HG03175 (cell line): ENCODE results near the gene MED13L.

Experiments
- ATAC-seq: cut with Tn5 transposase; IDR thresholded peaks from one replicate; pipeline ENCODE4 v1.9.1; 2021; ENCODE audit warnings: mild to moderate bottlenecking, moderate library complexity; ENCODE audit not compliant: unreplicated experiment

The MED13L gene

DNA sequence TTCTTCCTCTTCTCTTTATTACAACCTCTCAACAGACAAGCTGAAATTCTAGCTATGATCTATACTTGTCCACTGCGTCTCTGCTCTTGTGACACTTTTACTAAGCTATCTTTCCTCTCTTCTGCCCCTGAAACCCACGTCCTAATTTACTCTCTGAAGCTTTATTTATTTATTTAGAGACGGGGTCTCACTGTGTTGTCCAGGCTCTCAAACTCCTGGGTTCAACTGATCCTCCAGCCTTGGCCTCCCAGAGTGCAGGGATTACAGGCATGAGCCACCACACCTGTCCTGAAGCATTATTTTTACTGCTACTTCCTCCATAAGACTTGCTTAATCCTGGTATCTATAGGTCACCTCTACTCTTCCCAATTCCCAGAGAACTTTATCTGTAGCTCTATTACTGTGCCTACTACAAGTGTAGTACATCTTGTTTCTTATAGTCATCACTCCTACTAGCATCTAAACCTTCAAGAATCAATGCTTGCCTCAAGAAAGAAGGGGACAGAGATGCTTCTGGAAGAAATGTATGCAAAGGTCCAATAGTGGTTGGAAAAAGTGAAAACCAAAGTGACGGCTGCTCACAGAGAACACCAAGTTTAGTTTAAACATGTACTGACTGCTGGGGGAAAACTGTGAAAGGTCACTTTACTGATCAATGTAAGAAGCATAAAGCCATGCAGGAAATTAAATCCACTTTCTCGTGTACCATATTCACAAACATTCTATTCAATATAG, 61.3 kb downstream of the MED13L start:
- no peak for ATAC-seq

- ATAC-seq: no peak
These were observed 62.5 kb downstream of the MED13L start for GRCh38 chr12:116215023-116215422.

DNA sequence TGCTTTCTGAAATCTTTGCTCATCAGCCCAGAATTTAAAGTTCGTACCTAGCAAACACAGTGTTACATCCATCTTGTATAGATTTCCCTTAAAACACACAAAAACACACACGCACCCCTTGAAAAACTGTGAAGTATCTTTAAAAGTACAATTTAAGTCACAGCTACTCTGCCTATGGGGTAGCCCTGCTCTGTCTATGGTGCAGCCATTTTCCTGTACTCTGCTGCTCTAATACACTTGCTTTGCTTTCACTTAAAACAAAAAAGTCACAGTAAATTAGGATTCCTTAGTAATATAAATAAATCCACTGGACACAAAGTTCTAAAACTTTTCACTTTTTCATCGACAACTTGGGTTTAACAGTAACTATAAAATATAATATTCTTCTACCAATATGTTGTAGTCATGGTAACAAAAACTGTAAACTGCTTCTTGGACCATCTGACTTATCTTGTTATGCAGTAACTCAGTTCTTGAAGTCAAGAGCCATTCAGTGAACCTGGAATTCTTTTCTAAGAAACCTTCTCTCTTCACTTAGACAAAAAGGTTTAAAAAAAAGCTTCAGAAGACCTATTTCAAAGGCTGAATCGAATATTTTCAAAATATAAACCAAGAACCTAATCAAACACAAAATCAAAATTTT, 63.5 kb downstream of the MED13L start:
- no peak for ATAC-seq

GRCh38 chr12:116213014-116213413, 64.5 kb downstream of the MED13L start:
- no peak for ATAC-seq

GRCh38 chr12:116210762-116211161, 66.7 kb downstream of the MED13L start:
- no peak for ATAC-seq

GRCh38 chr12:116210131-116210530, 67.4 kb downstream of the MED13L start:
- no peak for ATAC-seq

DNA sequence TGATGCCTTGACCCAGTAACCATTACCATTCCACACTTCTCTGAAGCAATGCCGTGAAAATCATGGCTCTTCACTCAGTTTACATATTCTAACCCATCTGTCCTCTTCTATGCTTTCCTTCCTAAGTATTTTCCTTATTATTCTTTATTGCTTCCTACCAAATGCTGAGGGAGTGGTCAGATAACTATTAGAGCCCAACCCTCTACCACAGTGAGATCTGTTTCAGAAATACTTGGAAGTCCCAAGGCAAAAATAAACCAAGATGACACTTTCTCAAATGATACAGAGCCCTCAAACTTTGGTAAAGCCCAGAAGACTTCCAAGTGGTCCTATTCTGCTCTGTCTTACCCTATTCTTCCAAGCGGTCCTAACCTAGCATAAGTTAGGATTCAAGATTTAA, 68.0 kb downstream of the MED13L start:
- ATAC-seq: no peak

DNA sequence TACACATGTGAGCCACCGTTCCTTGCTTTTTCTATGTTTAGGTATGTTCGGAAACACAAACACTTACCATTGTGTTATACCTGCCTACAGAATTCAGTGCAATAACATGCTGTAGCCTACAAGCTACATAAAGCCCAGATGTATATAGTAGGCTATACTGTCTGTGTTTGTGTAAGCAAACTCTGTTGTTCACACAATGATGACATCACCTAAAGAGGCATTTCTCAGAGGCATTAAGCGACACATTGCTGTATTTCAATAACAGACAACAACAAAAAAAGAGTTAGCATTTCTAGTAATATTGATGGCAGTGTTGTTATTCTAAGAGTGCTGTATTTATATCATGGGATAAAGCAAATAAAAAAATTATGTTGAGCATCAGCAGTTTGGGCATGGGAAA, 70.2 kb downstream of the MED13L start:
- ATAC-seq: no peak

- no peak for ATAC-seq
These were observed 70.7 kb downstream of the MED13L start for GRCh38 chr12:116206828-116207227.

- ATAC-seq: no peak
These were observed 72.7 kb downstream of the MED13L start for GRCh38 chr12:116204785-116205184.

DNA sequence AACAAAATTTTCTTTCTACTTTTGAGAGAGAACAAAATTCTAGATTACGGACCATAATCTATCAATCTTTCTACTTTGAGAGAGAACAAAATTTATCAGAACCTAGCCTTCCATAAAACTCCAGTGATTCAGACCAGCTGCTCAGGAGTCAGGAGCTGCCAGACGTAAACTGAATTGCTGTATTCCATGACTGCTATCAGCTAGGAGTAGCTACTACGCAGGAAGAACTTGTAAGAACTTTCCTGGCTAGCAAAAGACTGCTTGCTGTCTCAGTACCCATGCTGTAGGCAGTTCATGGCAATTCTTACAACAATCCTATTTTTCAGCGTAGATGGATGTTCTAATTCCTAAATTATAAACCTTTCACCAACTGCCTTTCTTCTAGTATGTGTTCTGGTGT, 73.3 kb downstream of the MED13L start:
- ATAC-seq: no peak

- ATAC-seq: no peak
These were observed 74.6 kb downstream of the MED13L start for GRCh38 chr12:116202940-116203339.

GRCh38 chr12:116202433-116202832, 75.1 kb downstream of the MED13L start:
- no peak for ATAC-seq

DNA sequence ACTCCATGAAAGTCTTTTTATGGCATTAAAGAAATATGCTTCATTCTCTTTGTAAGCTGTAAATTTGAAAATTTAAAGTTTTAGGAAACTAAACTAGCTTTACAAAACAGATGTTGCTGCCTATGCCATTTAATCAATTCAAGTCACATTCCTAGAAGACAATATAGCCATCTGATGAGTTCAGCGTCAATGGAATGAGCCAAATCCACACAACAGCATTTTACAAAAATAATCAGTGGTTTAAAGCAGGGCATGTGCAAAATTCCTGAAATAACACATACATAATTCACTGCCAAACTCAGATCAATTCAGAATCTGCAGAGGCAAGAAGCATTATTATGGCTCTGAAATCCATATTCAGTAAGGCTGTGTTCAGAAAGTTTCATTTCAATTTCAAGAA, 75.6 kb downstream of the MED13L start:
- no peak for ATAC-seq

DNA sequence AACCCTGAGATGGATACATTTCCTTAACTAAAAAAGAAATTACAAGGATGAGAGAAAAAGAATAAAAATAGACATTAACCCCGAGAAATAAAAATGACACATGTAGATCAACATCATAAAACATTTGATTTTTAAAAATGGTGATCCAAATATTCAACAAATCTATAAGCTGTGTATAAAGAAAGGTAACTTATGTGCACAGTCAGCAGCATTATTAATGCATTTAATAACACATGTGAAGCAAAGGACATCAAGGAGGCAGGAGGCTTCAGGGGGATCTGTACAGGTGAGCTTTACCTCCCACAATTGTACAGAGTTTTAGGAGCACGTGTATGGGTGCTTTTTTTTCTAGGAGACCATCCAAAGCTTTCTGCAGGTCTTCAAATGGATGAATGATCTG, 76.1 kb downstream of the MED13L start:
- ATAC-seq: no peak

- no peak for ATAC-seq
These were observed 76.7 kb downstream of the MED13L start for GRCh38 chr12:116200812-116201211.

DNA sequence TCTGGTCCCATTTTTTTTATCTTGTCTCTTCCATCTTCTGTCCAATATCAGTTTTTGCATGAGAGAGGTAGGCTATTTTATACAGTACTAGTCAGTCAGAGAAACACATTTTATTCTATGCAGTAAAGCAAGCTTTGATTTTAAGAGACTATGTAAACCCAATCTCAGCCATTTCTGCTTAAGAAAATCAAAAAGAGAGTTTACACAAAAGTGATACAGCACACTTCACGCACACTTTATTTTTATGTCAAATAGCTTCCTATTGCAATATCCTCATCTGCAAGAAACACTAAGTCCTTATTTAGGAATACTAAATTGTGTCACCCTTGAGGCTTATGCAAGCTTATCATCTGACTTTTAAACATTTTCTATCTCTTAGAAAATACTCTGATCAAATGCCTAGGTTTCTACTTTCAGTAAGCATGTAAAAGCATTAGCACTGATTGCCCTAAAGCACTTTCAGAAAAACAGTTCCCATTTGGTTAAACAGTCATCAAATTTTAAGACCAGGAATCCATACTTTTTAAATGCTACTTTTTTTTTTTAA, 78.3 kb downstream of the MED13L start:
- no peak for ATAC-seq

DNA sequence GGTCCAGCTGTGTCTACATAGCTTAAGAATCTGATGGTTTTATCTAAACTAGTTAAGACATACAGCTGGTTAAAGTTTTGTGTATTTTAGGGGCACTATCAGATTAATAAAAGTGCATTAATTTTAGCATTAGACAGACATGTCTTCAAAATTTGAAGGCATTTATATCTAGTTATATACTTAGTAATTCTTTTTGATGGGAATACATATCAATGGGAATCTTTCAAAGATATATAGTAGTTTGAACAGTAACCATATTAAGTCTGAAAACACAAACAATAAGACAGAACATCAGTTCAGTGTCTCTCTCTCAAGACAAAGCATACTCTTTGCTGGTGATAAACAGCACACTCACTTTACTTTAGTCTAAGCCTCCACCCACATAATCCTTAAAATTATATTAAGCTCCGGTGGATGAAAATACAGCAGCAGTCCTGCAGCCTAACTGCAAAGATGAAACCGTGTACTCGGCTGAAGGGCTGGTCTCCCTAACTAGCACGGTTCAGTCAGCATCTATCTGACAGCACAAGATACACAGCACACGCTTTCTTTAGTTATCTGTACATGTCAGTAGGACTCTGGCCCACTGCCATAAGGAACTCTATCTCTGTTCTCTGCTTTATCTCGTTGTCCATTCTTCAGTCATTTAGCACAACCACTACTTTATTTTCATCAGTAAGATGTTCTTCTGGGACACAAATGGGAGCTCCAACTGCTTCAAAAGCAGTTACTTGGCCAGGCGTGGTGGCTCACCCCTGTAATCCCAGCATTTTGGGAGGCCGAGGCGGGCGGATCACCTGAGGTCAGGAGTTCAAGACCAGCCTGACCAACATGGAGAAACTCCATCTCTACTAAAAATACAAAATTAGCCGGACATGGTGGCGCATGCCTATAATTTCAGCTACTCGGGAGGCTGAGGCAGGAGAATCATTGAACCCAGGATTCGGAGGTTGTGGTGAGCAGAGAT, 80.5 kb downstream of the MED13L start:
- no peak for ATAC-seq

DNA sequence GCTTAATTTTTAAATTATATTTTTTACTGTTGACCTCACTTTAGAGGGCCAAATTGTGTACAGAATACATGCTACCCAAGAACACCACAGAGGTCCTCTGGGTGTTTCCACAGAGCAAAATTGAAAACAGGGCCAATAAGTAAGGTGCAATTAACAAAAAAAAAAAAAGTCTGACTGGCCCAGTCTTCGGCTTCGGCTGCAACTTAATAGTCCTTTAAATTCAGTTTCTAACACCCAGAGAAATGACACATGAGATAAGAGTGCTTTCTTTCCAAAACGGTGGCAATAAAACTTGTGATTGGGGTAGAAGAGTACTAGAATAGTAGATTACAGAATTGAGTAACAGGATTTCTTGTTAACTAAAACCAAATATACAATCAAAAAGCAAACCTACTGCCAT, 81.3 kb downstream of the MED13L start:
- ATAC-seq: no peak

- ATAC-seq: peak; percentile 84
These were observed 82.5 kb downstream of the MED13L start for GRCh38 chr12:116194935-116195431.

DNA sequence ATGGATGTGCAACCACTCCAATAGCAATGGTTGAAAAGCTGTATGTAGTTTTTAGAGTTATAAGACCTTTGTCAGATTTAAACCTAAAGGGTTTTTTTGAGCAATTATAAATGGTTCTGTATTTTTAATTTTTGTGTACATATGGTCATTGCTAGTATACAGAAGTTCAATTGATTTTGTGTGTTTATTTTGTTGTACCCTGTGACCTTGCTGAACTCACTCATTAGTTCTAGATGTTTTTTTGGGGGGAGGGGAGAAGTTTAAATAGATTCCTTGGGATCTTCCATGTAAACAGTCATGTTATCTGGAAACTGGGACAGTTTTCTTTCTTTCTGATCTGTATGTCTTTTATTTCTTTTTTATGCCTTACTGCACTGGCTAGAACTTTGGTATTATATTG, 87.8 kb downstream of the MED13L start:
- no peak for ATAC-seq
